Measurements from ENCODE around the gene BABAM2. TPM values are rescaled to one million over a fixed set of nuclear protein-coding genes. Genes with fewer than 3 reads are reported as not detected.

Gene BABAM2
- total and polyA plus RNA-seq, 10 of the 15 experiments (the other 5 are each of a cell fraction or from before 2014, with no cell fraction given), result 30.7 to 59.9 (median 44.5) TPM

DNA sequence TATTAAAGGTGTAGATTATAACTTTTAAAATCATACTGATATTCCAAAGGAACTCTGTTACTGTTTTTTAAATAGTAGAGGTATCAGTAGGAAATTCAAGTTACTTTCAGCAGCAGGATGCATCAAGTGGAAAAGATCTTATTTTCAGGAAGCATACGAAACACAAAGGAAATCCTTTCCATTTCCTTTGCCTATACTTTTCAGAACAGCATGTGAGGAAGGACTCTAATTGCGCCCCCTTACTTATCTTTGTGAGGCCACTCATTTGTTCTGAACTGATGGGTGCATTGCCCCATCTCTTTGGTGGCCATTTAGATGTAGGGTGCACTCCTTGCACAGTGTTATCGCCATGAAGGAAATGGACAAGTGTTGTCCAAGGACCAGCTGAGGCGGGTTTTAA, 145.3 kb downstream of the BABAM2 start:
- SMC1A ChIA-PET (ENCODE audit: uncharacterized antibody, unreplicated experiment), result no interaction called here
- H3K9me3 ChIP-seq (replicated peaks; ENCODE audit: control insufficient read depth, insufficient read depth, low read length), result no peaks in the 10 kb centered on the region
- no peak for ATAC-seq
- RAD21 ChIA-PET (ENCODE audit: unreplicated experiment), result no interaction called here
- intact Hi-C loops (cut with micrococcal nuclease; ENCODE audit: unreplicated experiment) (no loop called here), in situ Hi-C loops (cut with MboI) (no loop called here)
- CTCF ChIA-PET, result interaction anchor here (0.5 to 0.6 kb wide), 2 partner anchors 65 to 96 kb away, joined by 3 to 4 read pairs; no protein-coding TSS in a partner anchor
- no peaks in the 10 kb centered on the region for H3K4me1 ChIP-seq (ENCODE audit: control insufficient read depth, insufficient read depth, low read length)
- H3K4me2 ChIP-seq (ENCODE audit: control insufficient read depth, insufficient read depth), result no peak overlapping the region
- POLR2A ChIA-PET, result no interaction called here
- no peaks in the 10 kb centered on the region for H3K79me2 ChIP-seq (ENCODE audit: control insufficient read depth, insufficient read depth, low read length)
- no peak overlapping the region for H3K27ac ChIP-seq (ENCODE audit: control insufficient read depth, insufficient read depth)
- BruUV-seq (replicated peaks), result no TSS peak
- H3K27me3 ChIP-seq (replicated peaks in 1 of 2; ENCODE audit: control insufficient read depth in 2 of 2, insufficient read depth in 2 of 2, low read length in 1 of 2), result no peaks in the 10 kb centered on the region
- no peak for FAIRE-seq
- H2AFZ ChIP-seq (ENCODE audit: control insufficient read depth, low read depth, low read length), result no peak overlapping the region
- no peak overlapping the region for H3K9ac ChIP-seq (ENCODE audit: control insufficient read depth, insufficient read depth, low read length)
- no peak for DNase-seq (ENCODE audit: low read depth, low spot score)
- no peaks in the 10 kb centered on the region for H3K36me3 ChIP-seq (ENCODE audit: control insufficient read depth in 2 of 2, insufficient read depth in 2 of 2, low read length in 1 of 2)
- H4K20me1 ChIP-seq (ENCODE audit: control insufficient read depth, insufficient read depth), result no peaks in the 10 kb centered on the region
- WGBS (ENCODE audit: insufficient coverage, insufficient replicate concordance, low lambda C conversion rate, missing lambda C conversion rate), result 86% methylated on average over 4 of the region's 4 CpGs
- no peak overlapping the region for H3K4me3 ChIP-seq
- TF ChIP-seq EED (IDR thresholded peaks at IDR 0.05; ENCODE audit: low read depth) (no peak), TAF1 (IDR thresholded peaks at IDR 0.05; ENCODE audit: borderline replicate concordance, low read depth, low read length) (no peak), ZNF592 (IDR thresholded peaks at IDR 0.05) (no peak), ZNF622 (IDR thresholded peaks at IDR 0.05) (no peak), SREBF1 (IDR thresholded peaks at IDR 0.05; ENCODE audit: low read length) (no peak), NR2C1 (IDR thresholded peaks at IDR 0.05) (no peak), BCL11A (IDR thresholded peaks at IDR 0.05; ENCODE audit: low read depth, low read length) (no peak), ZBTB11 (CRISPR knock-in tag; IDR thresholded peaks at IDR 0.05) (no peak)
- TF ChIP-seq, protein P1, sequence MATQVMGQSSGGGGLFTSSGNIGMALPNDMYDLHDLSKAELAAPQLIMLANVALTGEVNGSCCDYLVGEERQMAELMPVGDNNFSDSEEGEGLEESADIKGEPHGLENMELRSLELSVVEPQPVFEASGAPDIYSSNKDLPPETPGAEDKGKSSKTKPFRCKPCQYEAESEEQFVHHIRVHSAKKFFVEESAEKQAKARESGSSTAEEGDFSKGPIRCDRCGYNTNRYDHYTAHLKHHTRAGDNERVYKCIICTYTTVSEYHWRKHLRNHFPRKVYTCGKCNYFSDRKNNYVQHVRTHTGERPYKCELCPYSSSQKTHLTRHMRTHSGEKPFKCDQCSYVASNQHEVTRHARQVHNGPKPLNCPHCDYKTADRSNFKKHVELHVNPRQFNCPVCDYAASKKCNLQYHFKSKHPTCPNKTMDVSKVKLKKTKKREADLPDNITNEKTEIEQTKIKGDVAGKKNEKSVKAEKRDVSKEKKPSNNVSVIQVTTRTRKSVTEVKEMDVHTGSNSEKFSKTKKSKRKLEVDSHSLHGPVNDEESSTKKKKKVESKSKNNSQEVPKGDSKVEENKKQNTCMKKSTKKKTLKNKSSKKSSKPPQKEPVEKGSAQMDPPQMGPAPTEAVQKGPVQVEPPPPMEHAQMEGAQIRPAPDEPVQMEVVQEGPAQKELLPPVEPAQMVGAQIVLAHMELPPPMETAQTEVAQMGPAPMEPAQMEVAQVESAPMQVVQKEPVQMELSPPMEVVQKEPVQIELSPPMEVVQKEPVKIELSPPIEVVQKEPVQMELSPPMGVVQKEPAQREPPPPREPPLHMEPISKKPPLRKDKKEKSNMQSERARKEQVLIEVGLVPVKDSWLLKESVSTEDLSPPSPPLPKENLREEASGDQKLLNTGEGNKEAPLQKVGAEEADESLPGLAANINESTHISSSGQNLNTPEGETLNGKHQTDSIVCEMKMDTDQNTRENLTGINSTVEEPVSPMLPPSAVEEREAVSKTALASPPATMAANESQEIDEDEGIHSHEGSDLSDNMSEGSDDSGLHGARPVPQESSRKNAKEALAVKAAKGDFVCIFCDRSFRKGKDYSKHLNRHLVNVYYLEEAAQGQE (IDR thresholded peaks at IDR 0.05; ENCODE audit: low read depth, low read length), result no peak
- TF ChIP-seq, protein P2, sequence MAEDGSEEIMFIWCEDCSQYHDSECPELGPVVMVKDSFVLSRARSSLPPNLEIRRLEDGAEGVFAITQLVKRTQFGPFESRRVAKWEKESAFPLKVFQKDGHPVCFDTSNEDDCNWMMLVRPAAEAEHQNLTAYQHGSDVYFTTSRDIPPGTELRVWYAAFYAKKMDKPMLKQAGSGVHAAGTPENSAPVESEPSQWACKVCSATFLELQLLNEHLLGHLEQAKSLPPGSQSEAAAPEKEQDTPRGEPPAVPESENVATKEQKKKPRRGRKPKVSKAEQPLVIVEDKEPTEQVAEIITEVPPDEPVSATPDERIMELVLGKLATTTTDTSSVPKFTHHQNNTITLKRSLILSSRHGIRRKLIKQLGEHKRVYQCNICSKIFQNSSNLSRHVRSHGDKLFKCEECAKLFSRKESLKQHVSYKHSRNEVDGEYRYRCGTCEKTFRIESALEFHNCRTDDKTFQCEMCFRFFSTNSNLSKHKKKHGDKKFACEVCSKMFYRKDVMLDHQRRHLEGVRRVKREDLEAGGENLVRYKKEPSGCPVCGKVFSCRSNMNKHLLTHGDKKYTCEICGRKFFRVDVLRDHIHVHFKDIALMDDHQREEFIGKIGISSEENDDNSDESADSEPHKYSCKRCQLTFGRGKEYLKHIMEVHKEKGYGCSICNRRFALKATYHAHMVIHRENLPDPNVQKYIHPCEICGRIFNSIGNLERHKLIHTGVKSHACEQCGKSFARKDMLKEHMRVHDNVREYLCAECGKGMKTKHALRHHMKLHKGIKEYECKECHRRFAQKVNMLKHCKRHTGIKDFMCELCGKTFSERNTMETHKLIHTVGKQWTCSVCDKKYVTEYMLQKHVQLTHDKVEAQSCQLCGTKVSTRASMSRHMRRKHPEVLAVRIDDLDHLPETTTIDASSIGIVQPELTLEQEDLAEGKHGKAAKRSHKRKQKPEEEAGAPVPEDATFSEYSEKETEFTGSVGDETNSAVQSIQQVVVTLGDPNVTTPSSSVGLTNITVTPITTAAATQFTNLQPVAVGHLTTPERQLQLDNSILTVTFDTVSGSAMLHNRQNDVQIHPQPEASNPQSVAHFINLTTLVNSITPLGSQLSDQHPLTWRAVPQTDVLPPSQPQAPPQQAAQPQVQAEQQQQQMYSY (CRISPR knock-in tag; IDR thresholded peaks at IDR 0.05), result no peak
